Hair follicular keratinocyte (primary cell): Measurements from ENCODE around the gene CENPK. TPM values are rescaled to one million over a fixed set of nuclear protein-coding genes. Genes with fewer than 3 reads are reported as not detected.

Experiments
- total RNA-seq: library from RNA; depleted of rRNA; stranded (reverse); fragments of >200 nt; gene quantifications from 2 replicates; pipeline ENCODE4 v1.2.3, GENCODE V29; 2015

CENPK gene, protein sequence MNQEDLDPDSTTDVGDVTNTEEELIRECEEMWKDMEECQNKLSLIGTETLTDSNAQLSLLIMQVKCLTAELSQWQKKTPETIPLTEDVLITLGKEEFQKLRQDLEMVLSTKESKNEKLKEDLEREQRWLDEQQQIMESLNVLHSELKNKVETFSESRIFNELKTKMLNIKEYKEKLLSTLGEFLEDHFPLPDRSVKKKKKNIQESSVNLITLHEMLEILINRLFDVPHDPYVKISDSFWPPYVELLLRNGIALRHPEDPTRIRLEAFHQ
- total RNA-seq, result 10.5 and 21.7 TPM in 2 replicates

GRCh38 chr5:65562731-65563701 is at the start of gene CENPK, which contains the start of gene PPWD1:
TSS of gene CENPK (minus strand) at chr5:65563168. CDS start at chr5:65554907, 8,261 bp downstream.
TSS of gene PPWD1 (plus strand) at chr5:65563296. CDS start at chr5:65563311, 15 bp downstream.

GRCh38 chr5:65481635-65482295 is 81.2 kb downstream of the CENPK start, which contains the start of gene ADAMTS6:
TSS of gene ADAMTS6 (minus strand) at chr5:65481920. CDS start at chr5:65473673, 8,247 bp downstream.

Other genes starting within 250 kb of the CENPK start
- 22.0 and 24.4 TPM in 2 replicates for gene ADAMTS6, start 81.2 kb downstream of the CENPK start, total RNA-seq
- 17.5 and 20.1 TPM in 2 replicates for gene PPWD1, start 128 bp upstream of the CENPK start, total RNA-seq
- 5.9 and 8.8 TPM in 2 replicates for gene TRIM23, start 61.2 kb upstream of the CENPK start, total RNA-seq
- gene SHLD3, start 61.9 kb upstream of the CENPK start, total RNA-seq, result 1.8 and 3.6 TPM in 2 replicates
- gene TRAPPC13, start 61.9 kb upstream of the CENPK start, total RNA-seq, result 11.8 and 19.6 TPM in 2 replicates
- 8.0 and 14.4 TPM in 2 replicates for gene SGTB, start 158.9 kb upstream of the CENPK start, total RNA-seq
- gene NLN, start 159.0 kb upstream of the CENPK start, total RNA-seq, result 22.5 and 26.4 TPM in 2 replicates